GM12874 (cell line): ENCODE results near the gene DOCK4.

ENCODE experiments used
- CTCF ChIP-seq: IDR thresholded peaks from 2 replicates; pipeline ENCODE4 v1.5.1; 2011; ENCODE audit warnings: low read depth, mild to moderate bottlenecking, control low read depth, low read length, moderate library complexity; ENCODE audit not compliant: insufficient read depth

Gene DOCK4

DNA sequence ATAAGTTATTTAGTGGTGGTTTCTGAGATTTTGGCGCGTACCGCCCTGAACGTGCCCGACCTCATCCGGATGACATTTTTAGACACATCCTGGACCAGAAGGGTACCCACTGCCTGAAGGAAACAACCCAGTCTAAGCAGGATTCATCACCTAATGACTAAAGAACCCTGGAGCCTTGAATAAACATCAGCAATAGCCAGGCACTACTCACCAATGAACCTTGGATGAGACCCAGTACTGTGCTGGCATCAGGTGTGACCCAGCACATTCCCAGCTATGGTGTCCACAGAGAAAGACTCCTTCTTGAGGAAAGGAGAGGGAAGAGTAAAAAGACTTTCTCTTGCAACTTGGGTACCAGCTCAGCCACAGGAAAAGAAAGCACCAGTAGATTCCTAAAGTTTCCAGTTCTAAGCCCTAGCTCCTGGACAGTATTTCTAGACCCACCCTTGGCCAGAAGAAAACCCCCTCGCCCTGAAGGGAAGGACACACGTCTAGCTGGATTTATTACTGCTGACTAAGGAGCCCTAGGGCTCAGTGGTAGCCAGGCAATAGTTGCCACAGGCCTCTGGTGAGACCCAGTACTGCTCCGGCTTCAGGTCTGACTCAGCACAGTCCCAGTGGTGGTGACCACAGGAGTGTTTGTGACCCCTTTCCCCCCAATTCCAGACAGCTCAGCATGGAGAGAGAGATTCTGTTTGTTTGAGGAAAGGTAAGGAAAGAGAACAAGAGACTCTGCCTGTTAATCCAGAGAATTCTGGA is 32.8 kb upstream of the DOCK4 start:
- no peak for TF ChIP-seq CTCF

DNA sequence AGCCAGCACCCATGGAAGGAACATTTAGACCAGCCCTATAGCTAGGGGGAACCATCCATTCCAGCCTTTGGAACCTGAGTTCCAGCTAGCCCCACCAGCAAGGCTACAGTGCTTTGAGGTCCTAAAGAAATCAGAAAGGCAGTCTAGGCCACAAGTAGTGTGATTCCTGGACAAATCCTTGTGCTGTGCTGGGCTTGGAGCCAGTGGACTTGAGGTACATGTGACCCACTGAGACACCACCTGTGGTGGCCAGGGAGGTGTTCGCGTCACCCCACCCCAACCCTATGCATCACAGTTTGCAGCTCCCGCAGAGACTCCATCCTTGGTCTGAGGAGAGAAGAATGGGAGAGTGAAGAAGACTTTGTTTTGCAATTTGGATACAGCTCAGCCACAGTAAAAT is 32.1 kb upstream of the DOCK4 start:
- no peak for TF ChIP-seq CTCF

GRCh38 chr7:112236597-112236996 is 30.4 kb upstream of the DOCK4 start:
- no peak for TF ChIP-seq CTCF

GRCh38 chr7:112234147-112234546 is 27.9 kb upstream of the DOCK4 start:
- no peak for TF ChIP-seq CTCF

- no peak for TF ChIP-seq CTCF
Measured at GRCh38 chr7:112233048-112233697, 27.0 kb upstream of the DOCK4 start.

GRCh38 chr7:112232212-112232978 is 26.2 kb upstream of the DOCK4 start:
- TF ChIP-seq CTCF, result no peak

- TF ChIP-seq CTCF, result no peak
Measured at GRCh38 chr7:112228632-112229031, 22.4 kb upstream of the DOCK4 start.
